A204.1 (cell line): ENCODE results near the gene FBXW5.

Experiments used
- FAIRE-seq: peaks from 2 replicates; lab custom pipeline; 2012; peaks lifted over from hg19 to GRCh38; lab: Jason Lieb, UNC

FBXW5 gene

GRCh38 chr9:136960938-136961275, 16.4 kb upstream of the FBXW5 start:
- FAIRE-seq: no peak

- FAIRE-seq: no peak
Measured at GRCh38 chr9:136960212-136960937, 15.8 kb upstream of the FBXW5 start.

- no peak for FAIRE-seq
Measured at GRCh38 chr9:136958898-136959850, 14.6 kb upstream of the FBXW5 start.

GRCh38 chr9:136958473-136958872, 13.9 kb upstream of the FBXW5 start:
- no peak for FAIRE-seq

- no peak for FAIRE-seq
Measured at GRCh38 chr9:136957901-136958300, 13.4 kb upstream of the FBXW5 start.

GRCh38 chr9:136957461-136957860, 12.9 kb upstream of the FBXW5 start:
- FAIRE-seq: no peak

- no peak for FAIRE-seq
Measured at GRCh38 chr9:136956604-136957003, 12.1 kb upstream of the FBXW5 start.

- FAIRE-seq: no peak
Measured at GRCh38 chr9:136955943-136956335, 11.4 kb upstream of the FBXW5 start.

- FAIRE-seq: no peak
Measured at GRCh38 chr9:136955202-136955942, 10.8 kb upstream of the FBXW5 start.

GRCh38 chr9:136954270-136955083, 9.9 kb upstream of the FBXW5 start:
- FAIRE-seq: no peak

GRCh38 chr9:136953771-136954269, 9.3 kb upstream of the FBXW5 start:
- FAIRE-seq: no peak

- no peak for FAIRE-seq
Measured at GRCh38 chr9:136952876-136953770, 8.6 kb upstream of the FBXW5 start.

- no peak for FAIRE-seq
Measured at GRCh38 chr9:136952321-136952850, 7.8 kb upstream of the FBXW5 start.

- FAIRE-seq: no peak
Measured at GRCh38 chr9:136951541-136952320, 7.2 kb upstream of the FBXW5 start, which contains the start of gene LCN12. LCN12 (plus strand) TSS chr9:136952273; CDS start chr9:136952328, 55 bp downstream.

- FAIRE-seq: no peak
Measured at GRCh38 chr9:136950656-136951276, 6.2 kb upstream of the FBXW5 start.

- FAIRE-seq: no peak
Measured at GRCh38 chr9:136949817-136950655, 5.5 kb upstream of the FBXW5 start.

- no peak for FAIRE-seq
Measured at GRCh38 chr9:136949239-136949816, 4.8 kb upstream of the FBXW5 start.
